SK-N-SH (cell line): Measurements from ENCODE around the gene IRF2. TPM values are rescaled to one million over a fixed set of nuclear protein-coding genes. Genes with fewer than 3 reads are reported as not detected.

Experiments
- CTCF ChIA-PET: fragments of 300-600, 350-600 bp; formaldehyde crosslinking; extraction: SDS; loops from one replicate; lab custom pipeline; 2021; lab: Yijun Ruan, JAX
- POLR2A ChIA-PET: fragments of 350-600 bp; sonication (Branson Sonifier 250); formaldehyde crosslinking; extraction: SDS; loops from one replicate; lab custom pipeline; 2020; ENCODE audit warnings: antibody characterized with exemption, inconsistent platforms; lab: Yijun Ruan, JAX
- DNase-seq: peaks from one replicate; pipeline ENCODE4 v3.0.0; 2012
- H2AFZ ChIP-seq: fragments of 200-600 bp; sonication (generic); 2 replicates; pipeline ENCODE4 v1.8.1; 2016; ENCODE audit warnings: antibody characterized with exemption, mild to moderate bottlenecking, low read depth
- H3F3A ChIP-seq: fragments of 200-600 bp; sonication (generic); replicated peaks from 2 replicates; pipeline ENCODE3; 2016; ENCODE audit warnings: antibody characterized with exemption, mild to moderate bottlenecking; ENCODE audit not compliant: insufficient read depth
- H3K27ac ChIP-seq, 2 experiments: fragments of 200-500 bp in 1 of 2; fragments of 200-600 bp in 1 of 2; sonication (Bioruptor generic) in 1 of 2; sonication (generic), shearing (Covaris generic) in 1 of 2; 2 replicates each; pipeline versions ENCODE4 v1.5.1 to v1.6.1; 2014 to 2016; ENCODE audit warnings: low read depth in 2 of 2, inconsistent platforms in 1 of 2, low read length in 1 of 2, mild to moderate bottlenecking in 1 of 2, mixed read lengths in 1 of 2
- H3K27me3 ChIP-seq: fragments of 200-600 bp; sonication (generic), shearing (Covaris generic); 2 replicates; pipeline ENCODE4 v1.6.1; 2016; ENCODE audit warnings: mixed run types; ENCODE audit not compliant: insufficient read depth
- H3K36me3 ChIP-seq, 2 experiments: fragments of 200-500 bp in 1 of 2; fragments of 200-600 bp in 1 of 2; sonication (Bioruptor generic) in 1 of 2; sonication (generic) in 1 of 2; replicated peaks in 1 of 2; 2 replicates each; pipeline versions ENCODE3 to v1.5.1; 2014 to 2016; ENCODE audit warnings: low read length in 1 of 2, mild to moderate bottlenecking in 1 of 2; ENCODE audit not compliant: insufficient read depth in 2 of 2, control insufficient read depth in 1 of 2
- H3K4me1 ChIP-seq, 2 experiments: fragments of 200-500 bp in 1 of 2; fragments of 200-600 bp in 1 of 2; sonication (Bioruptor generic) in 1 of 2; sonication (generic), shearing (Covaris generic) in 1 of 2; 2 replicates each; pipeline versions ENCODE4 v1.5.1 to v1.6.1; 2014 to 2016; ENCODE audit warnings: low read depth in 1 of 2, low read length in 1 of 2, mixed run types in 1 of 2; ENCODE audit not compliant: insufficient read depth in 2 of 2, control insufficient read depth in 1 of 2
- H3K4me2 ChIP-seq: fragments of 200-600 bp; sonication (generic), shearing (Covaris generic); 2 replicates; pipeline ENCODE4 v1.6.1; 2017; ENCODE audit warnings: mixed run types
- H3K4me3 ChIP-seq, 2 experiments: fragments of 200-500 bp in 1 of 2; fragments of 200-600 bp in 1 of 2; sonication (Bioruptor generic) in 1 of 2; sonication (generic), shearing (Covaris generic) in 1 of 2; 2 replicates each; pipeline versions ENCODE4 v1.5.1 to v1.8.1; 2014 to 2016; ENCODE audit warnings: low read depth in 2 of 2, inconsistent platforms in 1 of 2, low read length in 1 of 2, mild to moderate bottlenecking in 1 of 2, mixed read lengths in 1 of 2, moderate library complexity in 1 of 2
- H3K79me2 ChIP-seq: fragments of 200-600 bp; sonication (generic); 2 replicates; pipeline ENCODE4 v1.8.1; 2017; ENCODE audit warnings: mild to moderate bottlenecking; ENCODE audit not compliant: insufficient read depth
- H3K9ac ChIP-seq: fragments of 200-600 bp; sonication (generic); 2 replicates; pipeline ENCODE4 v1.6.1; 2017; ENCODE audit warnings: mixed run types
- H3K9me2 ChIP-seq: fragments of 200-600 bp; sonication (generic); 2 replicates; pipeline ENCODE4 v1.6.1; 2017; ENCODE audit warnings: mixed run types
- H3K9me3 ChIP-seq: fragments of 200-600 bp; sonication (generic); 2 replicates; pipeline ENCODE4 v1.6.1; 2017; ENCODE audit warnings: mixed run types, mild to moderate bottlenecking, moderate library complexity
- H4K20me1 ChIP-seq: fragments of 200-600 bp; sonication (generic); 2 replicates; pipeline ENCODE4 v1.6.1; 2017; ENCODE audit warnings: mild to moderate bottlenecking, mixed run types; ENCODE audit not compliant: insufficient read depth
- CHD2 ChIP-seq: fragments of 150-350 bp; IDR thresholded peaks from 2 replicates; pipeline ENCODE4 v1.6.1; 2018; ENCODE audit warnings: low read length; ENCODE audit not compliant: partially characterized antibody
- EZH2phosphoT487 ChIP-seq: fragments of 200-600 bp; sonication (generic); IDR thresholded peaks from 2 replicates; pipeline ENCODE4 v1.6.1; 2017; ENCODE audit warnings: low read depth, mixed run types, mild to moderate bottlenecking, antibody characterized with exemption, moderate library complexity, borderline replicate concordance
- FOSL2 ChIP-seq: IDR thresholded peaks from 2 replicates; pipeline ENCODE4 v1.4.0; 2012; ENCODE audit warnings: low read depth, mild to moderate bottlenecking, moderate library complexity, borderline replicate concordance
- FOXJ3 ChIP-seq: sonication (generic); formaldehyde crosslinking; IDR thresholded peaks from 2 replicates; pipeline ENCODE4 v1.5.1; 2020; ENCODE audit warnings: mild to moderate bottlenecking, missing genetic modification reagents
- GABPA ChIP-seq: IDR thresholded peaks from 2 replicates; pipeline ENCODE4 v1.4.0; 2012; ENCODE audit warnings: low read depth, mild to moderate bottlenecking
- MEF2A ChIP-seq: IDR thresholded peaks from 2 replicates; pipeline ENCODE4 v1.4.0; 2012; ENCODE audit warnings: low read depth, borderline replicate concordance
- NFIC ChIP-seq: IDR thresholded peaks from 2 replicates; pipeline ENCODE4 v1.4.0; 2012; ENCODE audit warnings: borderline replicate concordance
- NRF1 ChIP-seq: IDR thresholded peaks from 2 replicates; pipeline ENCODE4 v1.6.1; 2012; ENCODE audit warnings: low read depth, mild to moderate bottlenecking, low read length
- POLR2AphosphoS5 ChIP-seq: IDR thresholded peaks from 2 replicates; pipeline ENCODE4 v1.6.1; 2012; ENCODE audit warnings: low read depth, low read length
- SIN3A ChIP-seq: IDR thresholded peaks from 2 replicates; pipeline ENCODE4 v1.6.1; 2012; ENCODE audit warnings: low read depth, mild to moderate bottlenecking, low read length, moderate library complexity, borderline replicate concordance
- SMC3 ChIP-seq: IDR thresholded peaks from 2 replicates; pipeline ENCODE4 v1.6.1; 2012; ENCODE audit warnings: low read depth, low read length, improper control_type of control experiment
- TAF1 ChIP-seq: IDR thresholded peaks from 2 replicates; pipeline ENCODE4 v1.6.1; 2012; ENCODE audit warnings: low read depth, mild to moderate bottlenecking, low read length, moderate library complexity, borderline replicate concordance
- TEAD4 ChIP-seq: IDR thresholded peaks from 2 replicates; pipeline ENCODE4 v1.4.0; 2012; ENCODE audit warnings: mild to moderate bottlenecking, borderline replicate concordance; ENCODE audit not compliant: insufficient read depth
- WGBS: methylation state at CpG from one replicate; pipeline ENCODE4 v1.1.6; 2017; ENCODE audit warnings: low lambda C conversion rate; 5-methylcytosine and 5-hydroxymethylcytosine counted together
- polyA plus RNA-seq, 3 experiments: library from polyadenylated mRNA; depleted of rRNA; stranded (reverse); fragments of >200 nt; gene quantifications; 2 replicates each; pipeline ENCODE4 v1.2.3, GENCODE V29; 2012
- TF ChIP-seq, protein P1 (sequence below): IDR thresholded peaks from 2 replicates; pipeline ENCODE4 v1.4.0; 2012; ENCODE audit warnings: low read depth, borderline replicate concordance
- TF ChIP-seq, protein P2 (sequence below): fragments of 150-350 bp; IDR thresholded peaks from 2 replicates; pipeline ENCODE4 v1.6.1; 2017; ENCODE audit warnings: antibody characterized with exemption, low read length, low read depth, borderline replicate concordance
- TF ChIP-seq, protein P3 (sequence below): IDR thresholded peaks from 2 replicates; pipeline ENCODE4; 2012
- TF ChIP-seq, protein P4 (sequence below): IDR thresholded peaks from 2 replicates; pipeline ENCODE4 v1.4.0; 2012; ENCODE audit warnings: low read depth
- TF ChIP-seq, protein P5 (sequence below): fragments of 200-600 bp; sonication (generic); IDR thresholded peaks from 2 replicates; pipeline ENCODE4 v1.6.1; 2017; ENCODE audit warnings: antibody characterized with exemption, mild to moderate bottlenecking, moderate library complexity

Gene IRF2
- polyA plus RNA-seq, 1 of the 3 experiments (the other 2 are of a cell fraction): 23.3 TPM

DNA sequence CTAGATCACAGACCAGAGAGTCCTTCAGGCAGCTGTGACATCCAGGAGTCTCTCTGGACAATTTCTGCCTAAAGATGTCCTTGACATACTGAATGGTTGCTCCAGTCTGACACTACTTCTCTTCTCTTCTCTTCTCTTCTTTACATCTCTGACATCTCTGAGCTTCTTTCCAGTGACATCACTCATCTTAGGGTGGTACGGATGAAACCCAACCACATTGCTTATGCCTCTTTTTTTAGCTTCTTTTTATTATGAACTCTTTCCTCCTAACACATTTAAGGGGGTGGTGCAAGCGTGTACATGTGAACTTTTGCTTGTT, 39.4 kb upstream of the IRF2 start:
- CTCF ChIA-PET: interaction anchor here (1.8 to 2.0 kb wide), 2 partner anchors 9 to 249 kb away, joined by 7 read pairs; no protein-coding TSS in a partner anchor
- H2AFZ ChIP-seq: peak overlapping the region; percentile 69

DNA sequence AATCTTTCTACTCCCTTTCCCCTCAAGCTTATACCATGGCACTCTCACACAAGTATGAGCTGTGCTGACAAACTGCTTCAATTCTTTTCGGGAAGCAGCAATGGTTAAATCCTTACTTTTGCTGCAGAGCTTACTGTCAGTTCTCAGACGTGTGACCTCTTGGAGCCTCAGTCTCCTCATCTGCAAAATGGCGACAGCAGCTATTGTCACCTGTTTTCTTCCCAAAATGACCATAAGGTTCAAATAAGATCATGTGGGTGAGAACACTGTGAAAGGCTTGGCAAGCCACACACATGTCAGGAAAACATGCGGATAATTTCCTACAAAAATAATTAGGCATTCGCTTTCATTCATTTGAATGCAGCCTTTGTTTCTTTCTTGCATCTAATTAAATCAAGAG, 36.8 kb upstream of the IRF2 start:
- Histone ChIP-seq H3K4me2 (no peak overlapping the region), H4K20me1 (no peaks in the 10 kb centered on the region), H3K36me3 (no peaks in the 10 kb centered on the region), H3K27me3 (no peaks in the 10 kb centered on the region), H3K9ac (no peak overlapping the region), H2AFZ (no peak overlapping the region), H3K27ac (no peak overlapping the region), H3K9me3 (no peaks in the 10 kb centered on the region), H3K4me3 (no peak overlapping the region), H3F3A (peaks cover 6% of the 10 kb centered on the region), H3K4me1 (peaks cover 11 to 12% of the 10 kb centered on the region in 2 experiments; a peak in 2 of 4 replicates), H3K9me2 (no peaks in the 10 kb centered on the region), H3K79me2 (no peaks in the 10 kb centered on the region)
- no peak for DNase-seq
- ChIA-PET CTCF (interaction anchor here (0.6 to 1.7 kb wide), 2 partner anchors 247 to 504 kb away, joined by 3 to 6 read pairs; no protein-coding TSS in a partner anchor), POLR2A (no interaction called here)
- WGBS: 87% methylated on average over 5 of the region's 5 CpGs
- TF ChIP-seq, protein P1, sequence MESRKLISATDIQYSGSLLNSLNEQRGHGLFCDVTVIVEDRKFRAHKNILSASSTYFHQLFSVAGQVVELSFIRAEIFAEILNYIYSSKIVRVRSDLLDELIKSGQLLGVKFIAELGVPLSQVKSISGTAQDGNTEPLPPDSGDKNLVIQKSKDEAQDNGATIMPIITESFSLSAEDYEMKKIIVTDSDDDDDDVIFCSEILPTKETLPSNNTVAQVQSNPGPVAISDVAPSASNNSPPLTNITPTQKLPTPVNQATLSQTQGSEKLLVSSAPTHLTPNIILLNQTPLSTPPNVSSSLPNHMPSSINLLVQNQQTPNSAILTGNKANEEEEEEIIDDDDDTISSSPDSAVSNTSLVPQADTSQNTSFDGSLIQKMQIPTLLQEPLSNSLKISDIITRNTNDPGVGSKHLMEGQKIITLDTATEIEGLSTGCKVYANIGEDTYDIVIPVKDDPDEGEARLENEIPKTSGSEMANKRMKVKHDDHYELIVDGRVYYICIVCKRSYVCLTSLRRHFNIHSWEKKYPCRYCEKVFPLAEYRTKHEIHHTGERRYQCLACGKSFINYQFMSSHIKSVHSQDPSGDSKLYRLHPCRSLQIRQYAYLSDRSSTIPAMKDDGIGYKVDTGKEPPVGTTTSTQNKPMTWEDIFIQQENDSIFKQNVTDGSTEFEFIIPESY: no peak
- no peak for TF ChIP-seq TAF1
- no peak for TF ChIP-seq CHD2
- no peak for TF ChIP-seq TEAD4
- no peak for TF ChIP-seq FOSL2
- TF ChIP-seq EZH2phosphoT487: no peak
- TF ChIP-seq NRF1: no peak
- no peak for TF ChIP-seq SMC3
- TF ChIP-seq, protein P2, sequence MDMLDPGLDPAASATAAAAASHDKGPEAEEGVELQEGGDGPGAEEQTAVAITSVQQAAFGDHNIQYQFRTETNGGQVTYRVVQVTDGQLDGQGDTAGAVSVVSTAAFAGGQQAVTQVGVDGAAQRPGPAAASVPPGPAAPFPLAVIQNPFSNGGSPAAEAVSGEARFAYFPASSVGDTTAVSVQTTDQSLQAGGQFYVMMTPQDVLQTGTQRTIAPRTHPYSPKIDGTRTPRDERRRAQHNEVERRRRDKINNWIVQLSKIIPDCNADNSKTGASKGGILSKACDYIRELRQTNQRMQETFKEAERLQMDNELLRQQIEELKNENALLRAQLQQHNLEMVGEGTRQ: no peak
- no peak for TF ChIP-seq GABPA
- TF ChIP-seq, protein P3, sequence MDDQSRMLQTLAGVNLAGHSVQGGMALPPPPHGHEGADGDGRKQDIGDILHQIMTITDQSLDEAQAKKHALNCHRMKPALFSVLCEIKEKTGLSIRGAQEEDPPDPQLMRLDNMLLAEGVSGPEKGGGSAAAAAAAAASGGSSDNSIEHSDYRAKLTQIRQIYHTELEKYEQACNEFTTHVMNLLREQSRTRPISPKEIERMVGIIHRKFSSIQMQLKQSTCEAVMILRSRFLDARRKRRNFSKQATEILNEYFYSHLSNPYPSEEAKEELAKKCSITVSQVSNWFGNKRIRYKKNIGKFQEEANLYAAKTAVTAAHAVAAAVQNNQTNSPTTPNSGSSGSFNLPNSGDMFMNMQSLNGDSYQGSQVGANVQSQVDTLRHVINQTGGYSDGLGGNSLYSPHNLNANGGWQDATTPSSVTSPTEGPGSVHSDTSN: no peak
- no peak for TF ChIP-seq NFIC
- TF ChIP-seq, protein P4, sequence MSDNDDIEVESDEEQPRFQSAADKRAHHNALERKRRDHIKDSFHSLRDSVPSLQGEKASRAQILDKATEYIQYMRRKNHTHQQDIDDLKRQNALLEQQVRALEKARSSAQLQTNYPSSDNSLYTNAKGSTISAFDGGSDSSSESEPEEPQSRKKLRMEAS: no peak
- TF ChIP-seq, protein P5, sequence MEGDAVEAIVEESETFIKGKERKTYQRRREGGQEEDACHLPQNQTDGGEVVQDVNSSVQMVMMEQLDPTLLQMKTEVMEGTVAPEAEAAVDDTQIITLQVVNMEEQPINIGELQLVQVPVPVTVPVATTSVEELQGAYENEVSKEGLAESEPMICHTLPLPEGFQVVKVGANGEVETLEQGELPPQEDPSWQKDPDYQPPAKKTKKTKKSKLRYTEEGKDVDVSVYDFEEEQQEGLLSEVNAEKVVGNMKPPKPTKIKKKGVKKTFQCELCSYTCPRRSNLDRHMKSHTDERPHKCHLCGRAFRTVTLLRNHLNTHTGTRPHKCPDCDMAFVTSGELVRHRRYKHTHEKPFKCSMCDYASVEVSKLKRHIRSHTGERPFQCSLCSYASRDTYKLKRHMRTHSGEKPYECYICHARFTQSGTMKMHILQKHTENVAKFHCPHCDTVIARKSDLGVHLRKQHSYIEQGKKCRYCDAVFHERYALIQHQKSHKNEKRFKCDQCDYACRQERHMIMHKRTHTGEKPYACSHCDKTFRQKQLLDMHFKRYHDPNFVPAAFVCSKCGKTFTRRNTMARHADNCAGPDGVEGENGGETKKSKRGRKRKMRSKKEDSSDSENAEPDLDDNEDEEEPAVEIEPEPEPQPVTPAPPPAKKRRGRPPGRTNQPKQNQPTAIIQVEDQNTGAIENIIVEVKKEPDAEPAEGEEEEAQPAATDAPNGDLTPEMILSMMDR: no peak
- no peak for TF ChIP-seq POLR2AphosphoS5
- TF ChIP-seq FOXJ3 (CRISPR knock-in tag): no peak
- TF ChIP-seq SIN3A: no peak

More for the DNA sequence above, 39.4 kb upstream of the IRF2 start:
- no peak for DNase-seq
- Histone ChIP-seq H3K79me2 (no peaks in the 10 kb centered on the region), H3K4me2 (peak overlapping the region; percentile 52), H3K9me2 (no peaks in the 10 kb centered on the region), H3K4me3 (no peak overlapping the region), H3K27ac (peak overlapping the region; percentile 59 to 71; a peak in 3 of 4 replicates), H3K9me3 (no peaks in the 10 kb centered on the region), H3K9ac (no peak overlapping the region), H3F3A (peaks cover 6% of the 10 kb centered on the region), H3K27me3 (no peaks in the 10 kb centered on the region)
- TF ChIP-seq GABPA (no peak), SMC3 (no peak), MEF2A (no peak)
- TF ChIP-seq, all 33 proteins: peak for 0
- Histone ChIP-seq H3K4me1 (peaks cover 11 to 12% of the 10 kb centered on the region in 2 experiments; a peak in 2 of 4 replicates), H4K20me1 (no peaks in the 10 kb centered on the region), H3K36me3 (no peaks in the 10 kb centered on the region)
- 78% methylated on average over 2 of the region's 2 CpGs for WGBS
- POLR2A ChIA-PET: no interaction called here
